WTC11 (cell line): Measurements from ENCODE around the gene PDE6D.
A peak's percentile ranks its signal among the peaks of the same experiment; 100 is the strongest.

Experiments used
- CREB1 ChIP-seq: sonication (generic); formaldehyde crosslinking; IDR thresholded peaks from 2 replicates; pipeline ENCODE4 v1.8.0; 2023; ENCODE audit warnings: mild to moderate bottlenecking, missing genetic modification reagents
- GABPB1 ChIP-seq: sonication (generic); formaldehyde crosslinking; IDR thresholded peaks from 2 replicates; pipeline ENCODE4 v1.8.1; 2023; ENCODE audit warnings: mild to moderate bottlenecking, missing genetic modification reagents
- HMGXB4 ChIP-seq: sonication (generic); formaldehyde crosslinking; IDR thresholded peaks from 2 replicates; pipeline ENCODE4 v1.8.1; 2023; ENCODE audit warnings: mild to moderate bottlenecking, moderate library complexity, missing genetic modification reagents
- IRF1 ChIP-seq: sonication (generic); formaldehyde crosslinking; IDR thresholded peaks from 2 replicates; pipeline ENCODE4 v1.8.0; 2023; ENCODE audit warnings: missing genetic modification reagents
- PRRX2 ChIP-seq: fragments of 250-450 bp; sonication (Bioruptor Pico); IDR thresholded peaks from 2 replicates; pipeline ENCODE4 v1.8.0; 2021; ENCODE audit warnings: mild to moderate bottlenecking
- TEAD1 ChIP-seq: sonication (generic); formaldehyde crosslinking; IDR thresholded peaks from 2 replicates; pipeline ENCODE4 v1.8.0; 2022; ENCODE audit warnings: mild to moderate bottlenecking, missing genetic modification reagents
- TP53 ChIP-seq: sonication (generic); formaldehyde crosslinking; IDR thresholded peaks from 2 replicates; pipeline ENCODE4 v1.8.1; 2023; ENCODE audit warnings: mild to moderate bottlenecking, missing genetic modification reagents
- TF ChIP-seq, protein P1 (sequence below): fragments of 200-600 bp; IDR thresholded peaks from 2 replicates; pipeline ENCODE4 v1.8.0; 2022; ENCODE audit warnings: antibody characterized with exemption
- TF ChIP-seq, protein P2 (sequence below): fragments of 250-450 bp; sonication (Bioruptor Pico); IDR thresholded peaks from 2 replicates; pipeline ENCODE4 v2.1.2; 2022; ENCODE audit warnings: mild to moderate bottlenecking, moderate library complexity
- TF ChIP-seq, protein P3 (sequence below): sonication (generic); formaldehyde crosslinking; IDR thresholded peaks from 2 replicates; pipeline ENCODE4 v1.8.0; 2023; ENCODE audit warnings: missing genetic modification reagents, mild to moderate bottlenecking, borderline replicate concordance

- TF ChIP-seq, protein P1, sequence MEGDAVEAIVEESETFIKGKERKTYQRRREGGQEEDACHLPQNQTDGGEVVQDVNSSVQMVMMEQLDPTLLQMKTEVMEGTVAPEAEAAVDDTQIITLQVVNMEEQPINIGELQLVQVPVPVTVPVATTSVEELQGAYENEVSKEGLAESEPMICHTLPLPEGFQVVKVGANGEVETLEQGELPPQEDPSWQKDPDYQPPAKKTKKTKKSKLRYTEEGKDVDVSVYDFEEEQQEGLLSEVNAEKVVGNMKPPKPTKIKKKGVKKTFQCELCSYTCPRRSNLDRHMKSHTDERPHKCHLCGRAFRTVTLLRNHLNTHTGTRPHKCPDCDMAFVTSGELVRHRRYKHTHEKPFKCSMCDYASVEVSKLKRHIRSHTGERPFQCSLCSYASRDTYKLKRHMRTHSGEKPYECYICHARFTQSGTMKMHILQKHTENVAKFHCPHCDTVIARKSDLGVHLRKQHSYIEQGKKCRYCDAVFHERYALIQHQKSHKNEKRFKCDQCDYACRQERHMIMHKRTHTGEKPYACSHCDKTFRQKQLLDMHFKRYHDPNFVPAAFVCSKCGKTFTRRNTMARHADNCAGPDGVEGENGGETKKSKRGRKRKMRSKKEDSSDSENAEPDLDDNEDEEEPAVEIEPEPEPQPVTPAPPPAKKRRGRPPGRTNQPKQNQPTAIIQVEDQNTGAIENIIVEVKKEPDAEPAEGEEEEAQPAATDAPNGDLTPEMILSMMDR: peak; percentile 25; the same call in 1 of the 2 replicates
- TF ChIP-seq TP53 (CRISPR knock-in tag): no peak
- TF ChIP-seq PRRX2 (CRISPR knock-in tag): 0 out of 2 replicates have a peak, but pooled peaks have one; percentile 63
- peak; percentile 41; the same call in 1 of the 2 replicates for TF ChIP-seq IRF1 (CRISPR knock-in tag)
- peak; percentile 97 for TF ChIP-seq HMGXB4
- TF ChIP-seq CREB1: peak; percentile 12; the same call in 1 of the 2 replicates
- TF ChIP-seq, protein P2, sequence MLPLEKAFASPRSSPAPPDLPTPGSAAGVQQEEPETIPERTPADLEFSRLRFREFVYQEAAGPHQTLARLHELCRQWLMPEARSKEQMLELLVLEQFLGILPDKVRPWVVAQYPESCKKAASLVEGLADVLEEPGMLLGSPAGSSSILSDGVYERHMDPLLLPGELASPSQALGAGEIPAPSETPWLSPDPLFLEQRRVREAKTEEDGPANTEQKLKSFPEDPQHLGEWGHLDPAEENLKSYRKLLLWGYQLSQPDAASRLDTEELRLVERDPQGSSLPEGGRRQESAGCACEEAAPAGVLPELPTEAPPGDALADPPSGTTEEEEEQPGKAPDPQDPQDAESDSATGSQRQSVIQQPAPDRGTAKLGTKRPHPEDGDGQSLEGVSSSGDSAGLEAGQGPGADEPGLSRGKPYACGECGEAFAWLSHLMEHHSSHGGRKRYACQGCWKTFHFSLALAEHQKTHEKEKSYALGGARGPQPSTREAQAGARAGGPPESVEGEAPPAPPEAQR: no peak
- TF ChIP-seq TEAD1 (CRISPR knock-in tag): peak; percentile 56; the same call in 1 of the 2 replicates
- peak; percentile 93 for TF ChIP-seq GABPB1 (CRISPR knock-in tag)
- TF ChIP-seq, protein P3, sequence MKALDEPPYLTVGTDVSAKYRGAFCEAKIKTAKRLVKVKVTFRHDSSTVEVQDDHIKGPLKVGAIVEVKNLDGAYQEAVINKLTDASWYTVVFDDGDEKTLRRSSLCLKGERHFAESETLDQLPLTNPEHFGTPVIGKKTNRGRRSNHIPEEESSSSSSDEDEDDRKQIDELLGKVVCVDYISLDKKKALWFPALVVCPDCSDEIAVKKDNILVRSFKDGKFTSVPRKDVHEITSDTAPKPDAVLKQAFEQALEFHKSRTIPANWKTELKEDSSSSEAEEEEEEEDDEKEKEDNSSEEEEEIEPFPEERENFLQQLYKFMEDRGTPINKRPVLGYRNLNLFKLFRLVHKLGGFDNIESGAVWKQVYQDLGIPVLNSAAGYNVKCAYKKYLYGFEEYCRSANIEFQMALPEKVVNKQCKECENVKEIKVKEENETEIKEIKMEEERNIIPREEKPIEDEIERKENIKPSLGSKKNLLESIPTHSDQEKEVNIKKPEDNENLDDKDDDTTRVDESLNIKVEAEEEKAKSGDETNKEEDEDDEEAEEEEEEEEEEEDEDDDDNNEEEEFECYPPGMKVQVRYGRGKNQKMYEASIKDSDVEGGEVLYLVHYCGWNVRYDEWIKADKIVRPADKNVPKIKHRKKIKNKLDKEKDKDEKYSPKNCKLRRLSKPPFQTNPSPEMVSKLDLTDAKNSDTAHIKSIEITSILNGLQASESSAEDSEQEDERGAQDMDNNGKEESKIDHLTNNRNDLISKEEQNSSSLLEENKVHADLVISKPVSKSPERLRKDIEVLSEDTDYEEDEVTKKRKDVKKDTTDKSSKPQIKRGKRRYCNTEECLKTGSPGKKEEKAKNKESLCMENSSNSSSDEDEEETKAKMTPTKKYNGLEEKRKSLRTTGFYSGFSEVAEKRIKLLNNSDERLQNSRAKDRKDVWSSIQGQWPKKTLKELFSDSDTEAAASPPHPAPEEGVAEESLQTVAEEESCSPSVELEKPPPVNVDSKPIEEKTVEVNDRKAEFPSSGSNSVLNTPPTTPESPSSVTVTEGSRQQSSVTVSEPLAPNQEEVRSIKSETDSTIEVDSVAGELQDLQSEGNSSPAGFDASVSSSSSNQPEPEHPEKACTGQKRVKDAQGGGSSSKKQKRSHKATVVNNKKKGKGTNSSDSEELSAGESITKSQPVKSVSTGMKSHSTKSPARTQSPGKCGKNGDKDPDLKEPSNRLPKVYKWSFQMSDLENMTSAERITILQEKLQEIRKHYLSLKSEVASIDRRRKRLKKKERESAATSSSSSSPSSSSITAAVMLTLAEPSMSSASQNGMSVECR (CRISPR knock-in tag): peak; percentile 90
These were observed 5.3 kb upstream of the PDE6D start, which contains the start of gene COPS7B for GRCh38 chr2:231786177-231786916.
